ENCODE measurements around the gene FOLR1. TPM values are rescaled to one million over a fixed set of nuclear protein-coding genes. Genes with fewer than 3 reads are reported as not detected.

The FOLR1 gene
- polyA plus RNA-seq, 1 donor from 2014 or later = not detected

- H3K36me3 ChIP-seq (ENCODE audit: insufficient read depth, low read length) = no peaks in the 10 kb centered on the region
- no peak within 1 kb of the TSS for H3K4me2 ChIP-seq (ENCODE audit: low read length)
- H3K9ac ChIP-seq (ENCODE audit: low read length) = peak within 1 kb of the TSS; percentile 36
- TF ChIP-seq SMC3 (conservative IDR thresholded peaks at IDR 0.05; ENCODE audit: poor library complexity) = no peak
- TF ChIP-seq POLR2AphosphoS5 (IDR thresholded peaks at IDR 0.05) = no peak
- no peak for TF ChIP-seq RAD21 (conservative IDR thresholded peaks at IDR 0.05)
- no peak for TF ChIP-seq MXI1 (conservative IDR thresholded peaks at IDR 0.05; ENCODE audit: poor library complexity, severe bottlenecking)
- TF ChIP-seq TAF1 (IDR thresholded peaks at IDR 0.05; ENCODE audit: low read depth) = no peak
- TF ChIP-seq, protein P1, sequence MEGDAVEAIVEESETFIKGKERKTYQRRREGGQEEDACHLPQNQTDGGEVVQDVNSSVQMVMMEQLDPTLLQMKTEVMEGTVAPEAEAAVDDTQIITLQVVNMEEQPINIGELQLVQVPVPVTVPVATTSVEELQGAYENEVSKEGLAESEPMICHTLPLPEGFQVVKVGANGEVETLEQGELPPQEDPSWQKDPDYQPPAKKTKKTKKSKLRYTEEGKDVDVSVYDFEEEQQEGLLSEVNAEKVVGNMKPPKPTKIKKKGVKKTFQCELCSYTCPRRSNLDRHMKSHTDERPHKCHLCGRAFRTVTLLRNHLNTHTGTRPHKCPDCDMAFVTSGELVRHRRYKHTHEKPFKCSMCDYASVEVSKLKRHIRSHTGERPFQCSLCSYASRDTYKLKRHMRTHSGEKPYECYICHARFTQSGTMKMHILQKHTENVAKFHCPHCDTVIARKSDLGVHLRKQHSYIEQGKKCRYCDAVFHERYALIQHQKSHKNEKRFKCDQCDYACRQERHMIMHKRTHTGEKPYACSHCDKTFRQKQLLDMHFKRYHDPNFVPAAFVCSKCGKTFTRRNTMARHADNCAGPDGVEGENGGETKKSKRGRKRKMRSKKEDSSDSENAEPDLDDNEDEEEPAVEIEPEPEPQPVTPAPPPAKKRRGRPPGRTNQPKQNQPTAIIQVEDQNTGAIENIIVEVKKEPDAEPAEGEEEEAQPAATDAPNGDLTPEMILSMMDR (IDR thresholded peaks at IDR 0.05; ENCODE audit: poor library complexity, severe bottlenecking) = no peak
- no peak for TF ChIP-seq REST (IDR thresholded peaks at IDR 0.05; ENCODE audit: borderline replicate concordance)
- no peak for TF ChIP-seq EP300 (conservative IDR thresholded peaks at IDR 0.05; ENCODE audit: poor library complexity, severe bottlenecking)
- no peak for TF ChIP-seq EZH2 (IDR thresholded peaks at IDR 0.05; ENCODE audit: borderline replicate concordance, insufficient read depth, low read length, poor library complexity, severe bottlenecking)
- H3K27me3 ChIP-seq (ENCODE audit: insufficient read depth, low read depth, low read length) = peaks cover 34% of the 10 kb centered on the region
- H3K9me2 ChIP-seq (ENCODE audit: insufficient read depth, low read length) = no peaks in the 10 kb centered on the region
- H3K79me2 ChIP-seq (replicated peaks; ENCODE audit: insufficient read depth, low read length) = peaks cover 13% of the 10 kb centered on the region
- no peaks in the 10 kb centered on the region for H3F3A ChIP-seq (ENCODE audit: insufficient read depth, low read length, poor library complexity, severe bottlenecking)
- peak within 1 kb of the TSS; percentile 70 for H3K4me3 ChIP-seq (ENCODE audit: low read length)
- H3K27ac ChIP-seq (ENCODE audit: low read length) = no peak within 1 kb of the TSS
- no peaks in the 10 kb centered on the region for H3K9me3 ChIP-seq (ENCODE audit: low read length)
- H2AFZ ChIP-seq (ENCODE audit: low read depth, low read length) = no peak within 1 kb of the TSS
- no peaks in the 10 kb centered on the region for H4K20me1 ChIP-seq (ENCODE audit: insufficient read depth)
These were observed 32.8 kb downstream of the FOLR1 start, which contains the start of gene INPPL1 for GRCh38 chr11:72224564-72225410. INPPL1 (plus strand) TSS chr11:72224767; CDS start chr11:72224985, 218 bp downstream.

DNA sequence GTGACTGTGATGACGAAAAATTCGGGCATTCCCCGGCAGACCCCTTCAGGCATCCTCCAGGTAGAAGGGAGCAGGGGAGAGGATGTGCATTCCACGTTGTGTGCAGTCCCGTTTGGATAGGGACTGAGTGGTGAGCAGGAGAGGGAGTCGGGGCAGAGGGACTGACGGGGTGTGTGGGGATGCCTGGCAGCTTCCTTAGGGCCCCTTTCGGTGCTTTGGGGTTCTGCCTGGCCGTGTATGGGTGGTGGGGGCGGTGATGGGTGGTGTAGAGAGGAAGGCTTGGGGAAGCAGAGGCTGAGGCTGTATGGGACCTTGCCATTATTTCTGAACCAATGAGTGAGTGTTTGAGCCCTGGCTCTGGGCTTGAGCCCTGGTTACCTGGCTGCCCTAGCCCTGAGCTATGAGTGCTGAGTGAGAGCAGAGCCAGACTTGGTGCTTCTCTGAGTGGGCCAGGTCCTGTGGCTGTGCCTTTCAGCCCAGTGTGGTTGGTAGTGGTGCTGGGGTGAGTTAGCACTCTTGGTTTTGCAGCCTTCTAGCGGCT lies 33.5 kb downstream of the FOLR1 start:
- H3K9ac ChIP-seq (ENCODE audit: low read length) = peak overlapping the region; percentile 1
- peaks cover 34% of the 10 kb centered on the region for H3K27me3 ChIP-seq (ENCODE audit: insufficient read depth, low read depth, low read length)
- H3K9me3 ChIP-seq (ENCODE audit: low read length) = no peaks in the 10 kb centered on the region
- TF ChIP-seq EZH2 (IDR thresholded peaks at IDR 0.05; ENCODE audit: borderline replicate concordance, insufficient read depth, low read length, poor library complexity, severe bottlenecking) = no peak
- no peak for TF ChIP-seq EP300 (conservative IDR thresholded peaks at IDR 0.05; ENCODE audit: poor library complexity, severe bottlenecking)
- TF ChIP-seq, protein P1 (IDR thresholded peaks at IDR 0.05; ENCODE audit: poor library complexity, severe bottlenecking) = no peak
- TF ChIP-seq POLR2AphosphoS5 (IDR thresholded peaks at IDR 0.05) = no peak
- TF ChIP-seq TAF1 (IDR thresholded peaks at IDR 0.05; ENCODE audit: low read depth) = no peak
- no peak for TF ChIP-seq REST (IDR thresholded peaks at IDR 0.05; ENCODE audit: borderline replicate concordance)
- no peak for TF ChIP-seq SMC3 (conservative IDR thresholded peaks at IDR 0.05; ENCODE audit: poor library complexity)
- no peak for TF ChIP-seq MXI1 (conservative IDR thresholded peaks at IDR 0.05; ENCODE audit: poor library complexity, severe bottlenecking)
- no peak for TF ChIP-seq RAD21 (conservative IDR thresholded peaks at IDR 0.05)
- no peak overlapping the region for H2AFZ ChIP-seq (ENCODE audit: low read depth, low read length)
- H3K79me2 ChIP-seq (replicated peaks; ENCODE audit: insufficient read depth, low read length) = peaks cover 13% of the 10 kb centered on the region
- peak overlapping the region; percentile 70 for H3K4me3 ChIP-seq (ENCODE audit: low read length)
- no peaks in the 10 kb centered on the region for H3F3A ChIP-seq (ENCODE audit: insufficient read depth, low read length, poor library complexity, severe bottlenecking)
- H3K4me2 ChIP-seq (ENCODE audit: low read length) = no peak overlapping the region
- no peaks in the 10 kb centered on the region for H4K20me1 ChIP-seq (ENCODE audit: insufficient read depth)
- no peaks in the 10 kb centered on the region for H3K9me2 ChIP-seq (ENCODE audit: insufficient read depth, low read length)
- no peaks in the 10 kb centered on the region for H3K36me3 ChIP-seq (ENCODE audit: insufficient read depth, low read length)
- no peak overlapping the region for H3K27ac ChIP-seq (ENCODE audit: low read length)
